Measurements from ENCODE around the gene COL24A1.
"Not testable (repeated sequence)": the region's sequence is repeated elsewhere in the genome, so short reads cannot be mapped to it uniquely, and the experiment has no call there.

Gene COL24A1

GRCh38 chr1:85801520-85801919 lies 355.1 kb downstream of the COL24A1 start:
- in situ Hi-C loops (cut with HindIII; ENCODE audit: low sequenced_read_pairs), result no loop called here

GRCh38 chr1:85799737-85800136 lies 356.8 kb downstream of the COL24A1 start:
- TF ChIP-seq, protein P1, sequence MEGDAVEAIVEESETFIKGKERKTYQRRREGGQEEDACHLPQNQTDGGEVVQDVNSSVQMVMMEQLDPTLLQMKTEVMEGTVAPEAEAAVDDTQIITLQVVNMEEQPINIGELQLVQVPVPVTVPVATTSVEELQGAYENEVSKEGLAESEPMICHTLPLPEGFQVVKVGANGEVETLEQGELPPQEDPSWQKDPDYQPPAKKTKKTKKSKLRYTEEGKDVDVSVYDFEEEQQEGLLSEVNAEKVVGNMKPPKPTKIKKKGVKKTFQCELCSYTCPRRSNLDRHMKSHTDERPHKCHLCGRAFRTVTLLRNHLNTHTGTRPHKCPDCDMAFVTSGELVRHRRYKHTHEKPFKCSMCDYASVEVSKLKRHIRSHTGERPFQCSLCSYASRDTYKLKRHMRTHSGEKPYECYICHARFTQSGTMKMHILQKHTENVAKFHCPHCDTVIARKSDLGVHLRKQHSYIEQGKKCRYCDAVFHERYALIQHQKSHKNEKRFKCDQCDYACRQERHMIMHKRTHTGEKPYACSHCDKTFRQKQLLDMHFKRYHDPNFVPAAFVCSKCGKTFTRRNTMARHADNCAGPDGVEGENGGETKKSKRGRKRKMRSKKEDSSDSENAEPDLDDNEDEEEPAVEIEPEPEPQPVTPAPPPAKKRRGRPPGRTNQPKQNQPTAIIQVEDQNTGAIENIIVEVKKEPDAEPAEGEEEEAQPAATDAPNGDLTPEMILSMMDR (IDR thresholded peaks at IDR 0.05; ENCODE audit: low read depth, low read length), result no peak
- no peak for DNase-seq (ENCODE audit: low read depth, low spot score)
- H3K4me3 ChIP-seq (ENCODE audit: low read depth, low read length), result no peak overlapping the region
- in situ Hi-C loops (cut with HindIII; ENCODE audit: low sequenced_read_pairs), result no loop called here

More at GRCh38 chr1:85801520-85801919, 355.1 kb downstream of the COL24A1 start:
- no peak overlapping the region for H3K4me3 ChIP-seq (ENCODE audit: low read depth, low read length)
- TF ChIP-seq, protein P1 (IDR thresholded peaks at IDR 0.05; ENCODE audit: low read depth, low read length), result no peak
- no peak for DNase-seq (ENCODE audit: low read depth, low spot score)

GRCh38 chr1:85798419-85798818 lies 358.2 kb downstream of the COL24A1 start:
- no peak for DNase-seq (ENCODE audit: low read depth, low spot score)
- in situ Hi-C loops (cut with HindIII; ENCODE audit: low sequenced_read_pairs), result no loop called here
- TF ChIP-seq, protein P1 (IDR thresholded peaks at IDR 0.05; ENCODE audit: low read depth, low read length), result no peak
- no peak overlapping the region for H3K4me3 ChIP-seq (ENCODE audit: low read depth, low read length)

DNA sequence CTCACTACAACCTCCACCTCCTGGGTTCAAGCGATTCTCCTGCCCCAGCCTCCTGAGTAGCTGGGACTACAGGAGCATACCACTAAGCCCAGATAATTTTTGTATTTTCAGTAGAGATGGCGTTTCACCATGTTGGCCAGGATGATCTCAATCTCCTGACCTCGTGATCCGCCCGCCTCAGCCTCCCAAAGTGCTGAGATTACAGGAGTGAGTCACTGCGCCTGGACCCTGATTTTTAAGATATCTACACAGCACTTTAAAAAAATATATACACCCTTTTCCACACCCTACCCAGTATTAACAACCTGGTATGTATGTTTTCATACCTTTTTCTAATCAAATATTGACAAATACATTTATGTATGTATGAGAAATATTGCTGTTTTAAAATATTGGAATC lies 379.6 kb downstream of the COL24A1 start:
- in situ Hi-C loops (cut with HindIII; ENCODE audit: low sequenced_read_pairs); H3K4me3 ChIP-seq (ENCODE audit: low read depth, low read length); DNase-seq (ENCODE audit: low read depth, low spot score): not testable (repeated sequence)

DNA sequence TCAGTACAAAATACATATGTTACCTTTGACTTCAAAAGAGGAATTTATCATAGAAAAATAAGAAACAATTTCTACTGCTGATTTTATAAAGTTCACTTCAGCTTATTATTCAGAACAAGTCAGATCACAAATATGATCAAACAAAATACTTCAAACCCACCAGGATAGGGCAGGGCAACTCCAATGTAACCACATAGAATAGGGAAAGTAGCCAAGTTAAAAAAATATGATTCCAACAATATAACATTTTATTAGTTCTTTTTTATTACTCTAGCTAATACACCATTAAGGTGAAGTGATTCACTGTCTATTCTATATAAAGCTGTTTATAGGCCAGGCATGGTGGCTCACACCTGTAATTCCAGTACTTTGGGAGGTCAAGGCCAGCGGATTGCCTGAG lies 393.8 kb downstream of the COL24A1 start:
- H3K4me3 ChIP-seq (ENCODE audit: low read depth, low read length), result no peak overlapping the region
- DNase-seq (ENCODE audit: low read depth, low spot score), result no peak
- TF ChIP-seq, protein P1 (IDR thresholded peaks at IDR 0.05; ENCODE audit: low read depth, low read length), result no peak
- in situ Hi-C loops (cut with HindIII; ENCODE audit: low sequenced_read_pairs), result no loop called here

GRCh38 chr1:85756864-85757263 lies 399.7 kb downstream of the COL24A1 start:
- in situ Hi-C loops (cut with HindIII; ENCODE audit: low sequenced_read_pairs), result no loop called here
- no peak overlapping the region for H3K4me3 ChIP-seq (ENCODE audit: low read depth, low read length)
- no peak for DNase-seq (ENCODE audit: low read depth, low spot score)
- TF ChIP-seq, protein P1 (IDR thresholded peaks at IDR 0.05; ENCODE audit: low read depth, low read length), result no peak

DNA sequence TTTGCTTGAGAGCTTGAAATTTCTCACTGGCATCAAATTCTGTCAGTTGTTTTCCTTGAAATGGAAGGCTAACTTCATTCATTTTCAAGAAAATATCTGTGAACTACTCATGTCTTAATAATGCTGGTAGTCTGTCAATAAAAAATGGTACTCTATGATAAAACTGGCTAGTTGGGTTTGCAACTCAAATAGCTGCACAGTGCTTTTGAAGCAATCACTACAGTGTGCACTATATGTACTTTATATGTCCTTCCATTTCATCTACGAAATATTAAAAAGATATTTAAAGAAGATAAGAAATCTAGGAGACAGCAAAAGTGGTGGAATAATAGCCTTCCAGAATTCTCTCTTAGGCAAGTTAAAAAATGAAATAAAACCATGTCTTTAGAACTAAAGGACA lies 408.5 kb downstream of the COL24A1 start:
- in situ Hi-C loops (cut with HindIII; ENCODE audit: low sequenced_read_pairs), result no loop called here
- DNase-seq (ENCODE audit: low read depth, low spot score), result no peak
- H3K4me3 ChIP-seq (ENCODE audit: low read depth, low read length), result no peak overlapping the region
- TF ChIP-seq, protein P1 (IDR thresholded peaks at IDR 0.05; ENCODE audit: low read depth, low read length), result no peak

Measured in astrocyte of the spinal cord (primary cell).